Hepatocyte (in vitro differentiated cells): ENCODE results near the gene ABLIM2. TPM values are rescaled to one million over a fixed set of nuclear protein-coding genes. Genes with fewer than 3 reads are reported as not detected.

Experiments
- DNase-seq: peaks from one replicate; pipeline ENCODE4 v3.0.0-alpha.2; 2016; ENCODE audit warnings: low spot score
- H2AFZ ChIP-seq: fragments of 200-600 bp; sonication (generic); 2 replicates; pipeline ENCODE4 v1.6.0; 2016; ENCODE audit warnings: antibody characterized with exemption, mild to moderate bottlenecking
- H3K27ac ChIP-seq: fragments of 200-600 bp; sonication (generic); 2 replicates; pipeline ENCODE4 v1.5.1; 2016; ENCODE audit warnings: mild to moderate bottlenecking
- H3K27me3 ChIP-seq: fragments of 200-600 bp; sonication (generic); 2 replicates; pipeline ENCODE4 v1.6.1; 2016
- H3K36me3 ChIP-seq: fragments of 200-600 bp; sonication (generic); replicated peaks from 2 replicates; pipeline ENCODE4 v1.5.1; 2016; ENCODE audit warnings: low read depth; ENCODE audit not compliant: insufficient read depth
- H3K4me1 ChIP-seq: fragments of 200-600 bp; sonication (generic); 2 replicates; pipeline ENCODE4 v1.5.1; 2016; ENCODE audit warnings: mild to moderate bottlenecking, moderate library complexity; ENCODE audit not compliant: insufficient read depth
- H3K4me2 ChIP-seq: fragments of 200-600 bp; sonication (generic); 2 replicates; pipeline ENCODE4 v1.6.0; 2016
- H3K4me3 ChIP-seq: fragments of 200-600 bp; sonication (generic); 2 replicates; pipeline ENCODE4 v1.5.1; 2016; ENCODE audit warnings: mild to moderate bottlenecking
- H3K79me2 ChIP-seq: fragments of 200-600 bp; sonication (generic); 2 replicates; pipeline ENCODE4 v1.6.0; 2017; ENCODE audit warnings: mild to moderate bottlenecking
- H3K9me2 ChIP-seq: fragments of 200-600 bp; sonication (generic); replicated peaks from 2 replicates; pipeline ENCODE4 v1.6.0; 2017; ENCODE audit warnings: mild to moderate bottlenecking; ENCODE audit not compliant: insufficient read depth
- H3K9me3 ChIP-seq: fragments of 200-600 bp; sonication (generic); 2 replicates; pipeline ENCODE4 v1.5.1; 2016; ENCODE audit warnings: low read depth, mild to moderate bottlenecking
- H4K20me1 ChIP-seq: fragments of 200-600 bp; sonication (generic); 2 replicates; pipeline ENCODE4 v1.6.0; 2016; ENCODE audit warnings: mild to moderate bottlenecking; ENCODE audit not compliant: insufficient read depth, poor library complexity, severe bottlenecking
- EZH2 ChIP-seq: fragments of 200-600 bp; sonication (generic); IDR thresholded peaks from 2 replicates; pipeline ENCODE4 v1.6.1; 2016; ENCODE audit warnings: antibody characterized with exemption, mild to moderate bottlenecking, borderline replicate concordance
- EZH2phosphoT487 ChIP-seq: fragments of 200-600 bp; sonication (generic); IDR thresholded peaks from one replicate; pipeline ENCODE4 v1.6.1; 2018; ENCODE audit warnings: antibody characterized with exemption, mild to moderate bottlenecking, low read depth, moderate library complexity; ENCODE audit not compliant: unreplicated experiment, severe bottlenecking
- WGBS: methylation state at CpG from one replicate; pipeline ENCODE4 v1.1.6; 2016; ENCODE audit warnings: low lambda C conversion rate; ENCODE audit errors: missing lambda C conversion rate; 5-methylcytosine and 5-hydroxymethylcytosine counted together
- polyA plus RNA-seq: library from polyadenylated mRNA; unstranded; fragments of >200 nt; fragmentation: Nextera tagmentation; extraction: Ambion mirVana; gene quantifications from 2 replicates; pipeline ENCODE4 v1.2.1, GENCODE V29; 2016
- total RNA-seq: library from RNA; depleted of rRNA; stranded (reverse); fragments of >200 nt; gene quantifications from 2 replicates; pipeline ENCODE4 v1.2.3, GENCODE V29; 2014
- TF ChIP-seq, protein P1 (sequence below): fragments of 200-600 bp; sonication (generic); IDR thresholded peaks from 2 replicates; pipeline ENCODE4 v1.5.1; 2016; ENCODE audit warnings: antibody characterized with exemption, mild to moderate bottlenecking; ENCODE audit not compliant: poor library complexity

ABLIM2 gene
- total and polyA plus RNA-seq, 2 experiments from 2014 or later, result 1.7 to 2.0 TPM

DNA sequence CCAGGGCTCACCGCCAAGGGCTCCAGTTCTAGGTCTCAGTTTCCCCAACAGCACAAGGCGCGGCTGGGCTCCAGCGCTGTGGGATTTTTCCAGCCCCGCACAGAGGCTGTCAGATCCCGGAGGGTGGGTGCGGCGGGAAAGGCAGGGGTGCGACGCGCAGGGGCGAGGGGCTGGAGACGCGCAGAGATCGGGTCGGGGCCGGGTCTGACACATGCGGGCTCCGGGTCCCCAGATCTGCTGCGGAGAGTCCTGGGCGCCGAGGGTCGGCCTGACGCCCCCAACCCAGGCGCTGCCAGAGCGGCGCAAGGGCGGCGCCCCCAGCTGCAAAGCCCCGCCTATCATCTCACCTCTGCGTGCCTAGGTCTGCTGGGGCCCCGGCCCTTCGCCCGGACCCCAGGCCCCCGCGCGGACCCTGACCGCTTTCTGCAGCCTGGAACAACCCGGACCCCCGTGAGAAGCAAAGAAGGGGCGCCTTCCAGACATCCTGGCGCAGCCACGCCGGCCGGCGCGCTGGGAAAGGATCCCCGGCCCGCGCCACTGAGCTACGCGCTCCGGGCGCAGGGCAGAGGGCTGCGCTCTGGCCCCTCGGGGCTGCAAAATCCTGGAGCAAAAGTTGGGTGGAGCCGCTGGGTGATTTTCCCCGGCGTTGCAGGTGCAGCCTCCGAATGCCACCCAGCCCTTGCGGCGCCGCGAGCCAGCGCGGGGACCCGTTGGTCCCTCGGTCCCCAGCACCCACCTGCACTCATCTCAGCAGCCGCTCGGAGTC, 486 bp downstream of the ABLIM2 start:
- H3K27me3 ChIP-seq, result peaks cover 16% of the 10 kb centered on the region
- peak; percentile 65 for TF ChIP-seq EZH2
- TF ChIP-seq EZH2phosphoT487, result no peak
- no peaks in the 10 kb centered on the region for H3K9me2 ChIP-seq
- 6% methylated on average over 34 of the region's 70 CpGs for WGBS
- H3K36me3 ChIP-seq, result no peaks in the 10 kb centered on the region
- H3K4me3 ChIP-seq, result peak overlapping the region; percentile 24
- no peaks in the 10 kb centered on the region for H3K9me3 ChIP-seq
- H3K4me2 ChIP-seq, result peak overlapping the region; percentile 93
- H2AFZ ChIP-seq, result peak overlapping the region; percentile 27
- H3K4me1 ChIP-seq, result no peaks in the 10 kb centered on the region
- no peaks in the 10 kb centered on the region for H3K79me2 ChIP-seq
- no peak for DNase-seq
- H4K20me1 ChIP-seq, result no peaks in the 10 kb centered on the region
- no peak overlapping the region for H3K27ac ChIP-seq

DNA sequence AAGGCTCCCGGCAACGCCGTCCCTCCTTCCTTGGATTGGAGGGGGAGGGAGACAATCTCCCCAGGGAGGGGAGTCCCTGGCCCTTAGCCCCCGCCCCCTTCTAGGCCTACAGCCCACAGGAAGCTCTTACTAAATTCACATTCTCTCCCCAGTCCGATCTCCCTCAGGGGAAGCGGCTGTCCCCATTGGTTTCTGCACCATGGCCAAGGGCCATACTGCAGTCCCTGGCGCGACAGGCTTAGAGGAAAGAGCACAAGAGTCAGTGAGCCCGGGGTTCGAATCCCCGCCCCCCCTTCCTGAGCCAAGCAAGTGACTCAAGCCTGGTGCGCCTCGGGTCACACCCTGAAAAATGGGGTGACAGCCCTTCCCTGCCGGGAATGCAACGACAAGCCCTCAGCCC, 1.1 kb downstream of the ABLIM2 start:
- TF ChIP-seq, protein P1, sequence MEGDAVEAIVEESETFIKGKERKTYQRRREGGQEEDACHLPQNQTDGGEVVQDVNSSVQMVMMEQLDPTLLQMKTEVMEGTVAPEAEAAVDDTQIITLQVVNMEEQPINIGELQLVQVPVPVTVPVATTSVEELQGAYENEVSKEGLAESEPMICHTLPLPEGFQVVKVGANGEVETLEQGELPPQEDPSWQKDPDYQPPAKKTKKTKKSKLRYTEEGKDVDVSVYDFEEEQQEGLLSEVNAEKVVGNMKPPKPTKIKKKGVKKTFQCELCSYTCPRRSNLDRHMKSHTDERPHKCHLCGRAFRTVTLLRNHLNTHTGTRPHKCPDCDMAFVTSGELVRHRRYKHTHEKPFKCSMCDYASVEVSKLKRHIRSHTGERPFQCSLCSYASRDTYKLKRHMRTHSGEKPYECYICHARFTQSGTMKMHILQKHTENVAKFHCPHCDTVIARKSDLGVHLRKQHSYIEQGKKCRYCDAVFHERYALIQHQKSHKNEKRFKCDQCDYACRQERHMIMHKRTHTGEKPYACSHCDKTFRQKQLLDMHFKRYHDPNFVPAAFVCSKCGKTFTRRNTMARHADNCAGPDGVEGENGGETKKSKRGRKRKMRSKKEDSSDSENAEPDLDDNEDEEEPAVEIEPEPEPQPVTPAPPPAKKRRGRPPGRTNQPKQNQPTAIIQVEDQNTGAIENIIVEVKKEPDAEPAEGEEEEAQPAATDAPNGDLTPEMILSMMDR, result no peak
- TF ChIP-seq EZH2 (peak; percentile 25), EZH2phosphoT487 (no peak)
- Histone ChIP-seq H3K4me3 (no peak overlapping the region), H2AFZ (no peak overlapping the region), H3K27ac (no peak overlapping the region), H3K4me2 (peak overlapping the region; percentile 93), H3K79me2 (no peaks in the 10 kb centered on the region), H3K36me3 (no peaks in the 10 kb centered on the region), H4K20me1 (no peaks in the 10 kb centered on the region), H3K27me3 (peaks cover 16% of the 10 kb centered on the region), H3K9me3 (no peaks in the 10 kb centered on the region), H3K9me2 (no peaks in the 10 kb centered on the region), H3K4me1 (no peaks in the 10 kb centered on the region)
- 58% methylated on average over 14 of the region's 15 CpGs for WGBS
- no peak for DNase-seq

DNA sequence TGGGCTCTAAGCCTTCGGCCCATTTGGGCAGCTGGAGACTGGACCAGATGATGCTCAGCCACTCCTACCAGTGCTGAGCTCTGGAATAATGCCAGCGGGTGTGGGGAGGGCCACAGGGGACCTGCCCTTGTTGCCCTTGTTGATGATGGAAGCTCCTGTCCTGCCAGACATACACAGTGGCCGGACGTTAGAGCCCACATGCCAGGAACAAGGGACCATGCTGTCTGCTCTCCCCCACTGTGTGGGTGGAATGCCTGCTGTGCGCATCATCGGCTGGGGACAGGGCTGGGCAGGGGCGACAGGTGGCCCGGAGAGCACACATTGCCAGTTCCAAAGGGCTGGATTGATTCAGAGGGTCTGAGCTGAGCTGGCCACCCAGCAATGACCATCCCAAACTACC, 2.0 kb downstream of the ABLIM2 start:
- H3K4me3 ChIP-seq, result no peak overlapping the region
- no peaks in the 10 kb centered on the region for H4K20me1 ChIP-seq
- H3K79me2 ChIP-seq, result no peaks in the 10 kb centered on the region
- H3K27ac ChIP-seq, result no peak overlapping the region
- no peaks in the 10 kb centered on the region for H3K9me2 ChIP-seq
- H3K4me2 ChIP-seq, result no peak overlapping the region
- no peak for TF ChIP-seq EZH2
- no peak for TF ChIP-seq EZH2phosphoT487
- TF ChIP-seq, protein P1, result no peak
- no peak for DNase-seq
- H3K4me1 ChIP-seq, result no peaks in the 10 kb centered on the region
- H3K27me3 ChIP-seq, result peaks cover 16% of the 10 kb centered on the region
- no peak overlapping the region for H2AFZ ChIP-seq
- no peaks in the 10 kb centered on the region for H3K36me3 ChIP-seq
- WGBS, result 76% methylated on average over 8 of the region's 8 CpGs
- H3K9me3 ChIP-seq, result no peaks in the 10 kb centered on the region

DNA sequence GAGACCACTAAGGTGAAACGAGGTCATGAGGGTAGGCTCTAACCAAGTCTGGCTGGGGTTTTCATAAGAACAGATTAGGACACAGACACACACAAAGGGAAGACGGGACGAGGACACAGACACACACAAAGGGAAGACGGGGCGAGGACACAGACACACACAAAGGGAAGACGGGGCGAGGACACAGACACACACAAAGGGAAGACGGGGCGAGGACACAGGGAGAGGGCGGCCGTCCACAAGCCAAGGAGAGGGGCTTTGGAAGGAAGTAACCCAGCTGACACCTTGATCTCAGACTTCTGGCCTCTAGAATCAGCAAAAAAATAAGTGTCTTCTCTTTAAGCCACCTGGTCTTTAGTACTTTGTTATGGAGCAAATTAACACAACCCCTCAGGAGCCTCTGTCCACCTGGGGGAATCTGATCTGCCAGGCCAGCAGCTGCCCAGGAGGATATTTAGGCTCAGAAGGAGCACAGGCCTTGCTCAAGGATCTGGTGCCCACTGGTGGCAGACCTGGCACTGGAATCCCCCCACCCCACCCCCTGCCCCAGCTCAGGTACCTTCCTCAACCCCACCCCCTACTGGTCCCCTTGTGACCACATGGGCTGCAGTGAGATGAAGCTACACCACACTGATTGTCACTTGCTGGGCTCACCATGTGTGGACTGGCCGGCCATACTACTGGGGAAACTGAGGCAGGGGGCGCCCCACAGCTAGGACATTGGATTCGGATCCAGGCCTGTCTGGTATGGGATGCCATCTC, 2.8 kb downstream of the ABLIM2 start:
- H3K9me3 ChIP-seq, result no peaks in the 10 kb centered on the region
- no peak overlapping the region for H3K4me2 ChIP-seq
- no peak overlapping the region for H3K27ac ChIP-seq
- no peaks in the 10 kb centered on the region for H3K79me2 ChIP-seq
- no peaks in the 10 kb centered on the region for H3K36me3 ChIP-seq
- H3K4me1 ChIP-seq, result no peaks in the 10 kb centered on the region
- no peaks in the 10 kb centered on the region for H4K20me1 ChIP-seq
- peaks cover 16% of the 10 kb centered on the region for H3K27me3 ChIP-seq
- no peaks in the 10 kb centered on the region for H3K9me2 ChIP-seq
- H3K4me3 ChIP-seq, result no peak overlapping the region
- no peak for DNase-seq
- 95% methylated on average over 14 of the region's 14 CpGs for WGBS
- no peak overlapping the region for H2AFZ ChIP-seq
- TF ChIP-seq EZH2 (no peak), EZH2phosphoT487 (no peak)
- TF ChIP-seq, protein P1, result no peak
